Left lobe of liver (tissue), 2 donors: ENCODE measurements around the gene ASB7. TPM values are rescaled to one million over a fixed set of nuclear protein-coding genes. Genes with fewer than 3 reads are reported as not detected.

Experiments used
- ATAC-seq: fragments of 200-7000 bp; cut with Tn5 transposase; one replicate; pipeline ENCODE4 v1.9.1; 2020; ENCODE audit warnings: mild to moderate bottlenecking, moderate library complexity
- DNase-seq: peaks from one replicate; pipeline ENCODE4 v3.0.0-alpha.2; 2020; ENCODE audit warnings: low spot score
- total RNA-seq: library from RNA; stranded (reverse); gene quantifications from one replicate; pipeline ENCODE4 v1.2.1, GENCODE V29; 2021
- donor health status: DM: no; HTN: no; CAD: no; lungs with moderate emphysema.
- donor health status: DM: no; HTN: yes; CAD: no.

The ASB7 gene
- total RNA-seq, 1 donor from 2014 or later: 7.3 TPM

GRCh38 chr15:100683434-100683833, 81.0 kb downstream of the ASB7 start:
- DNase-seq (no peak), ATAC-seq (no peak)

GRCh38 chr15:100684591-100684990, 82.2 kb downstream of the ASB7 start:
- ATAC-seq (no peak), DNase-seq (no peak)

GRCh38 chr15:100686021-100686724, 83.8 kb downstream of the ASB7 start:
- ATAC-seq (no peak), DNase-seq (no peak)

- ATAC-seq (no peak), DNase-seq (no peak)
Measured at GRCh38 chr15:100686725-100687473, 84.5 kb downstream of the ASB7 start.

- DNase-seq (no peak), ATAC-seq (no peak)
Measured at GRCh38 chr15:100687582-100688141, 85.3 kb downstream of the ASB7 start.

- no peak for ATAC-seq
Measured at GRCh38 chr15:100688549-100689120, 86.2 kb downstream of the ASB7 start.

GRCh38 chr15:100689131-100689899, 86.9 kb downstream of the ASB7 start:
- no peak for ATAC-seq
- DNase-seq: no peak

More at GRCh38 chr15:100688549-100689120, 86.2 kb downstream of the ASB7 start:
- no peak for DNase-seq

- DNase-seq (no peak), ATAC-seq (no peak)
Measured at GRCh38 chr15:100690032-100690794, 87.8 kb downstream of the ASB7 start.

GRCh38 chr15:100690795-100691158, 88.4 kb downstream of the ASB7 start:
- ATAC-seq: no peak
- DNase-seq: no peak

GRCh38 chr15:100691321-100691720, 88.9 kb downstream of the ASB7 start:
- DNase-seq (no peak), ATAC-seq (no peak)

- ATAC-seq (no peak), DNase-seq (no peak)
Measured at GRCh38 chr15:100692246-100692645, 89.9 kb downstream of the ASB7 start.

GRCh38 chr15:100692671-100693070, 90.3 kb downstream of the ASB7 start:
- ATAC-seq: no peak
- no peak for DNase-seq

- no peak for DNase-seq
- ATAC-seq: no peak
Measured at GRCh38 chr15:100693451-100693850, 91.1 kb downstream of the ASB7 start.

- DNase-seq: no peak
Measured at GRCh38 chr15:100694381-100695021, 92.1 kb downstream of the ASB7 start.

GRCh38 chr15:100695048-100695447, 92.7 kb downstream of the ASB7 start:
- ATAC-seq: no peak
- DNase-seq: no peak

More at GRCh38 chr15:100694381-100695021, 92.1 kb downstream of the ASB7 start:
- ATAC-seq: no peak

- no peak for ATAC-seq
- no peak for DNase-seq
Measured at GRCh38 chr15:100696452-100696851, 94.1 kb downstream of the ASB7 start.
